DOHH2 (cell line): ENCODE data around the gene EBF3.

ENCODE experiments used
- H3F3A ChIP-seq: fragments of 200-600 bp; sonication (generic), shearing (Covaris generic); 2 replicates; pipeline ENCODE4 v1.6.0; 2016; ENCODE audit warnings: antibody characterized with exemption, mild to moderate bottlenecking; ENCODE audit not compliant: control insufficient read depth, insufficient read depth
- H3K27ac ChIP-seq: fragments of 200-600 bp; sonication (generic); 2 replicates; pipeline ENCODE4 v1.5.1; 2014; ENCODE audit warnings: low read depth, mild to moderate bottlenecking, low read length, moderate library complexity
- H3K27me3 ChIP-seq: fragments of 200-600 bp; sonication (generic); 2 replicates; pipeline ENCODE4 v1.6.1; 2014; ENCODE audit warnings: mild to moderate bottlenecking, low read length, mixed read lengths; ENCODE audit not compliant: control insufficient read depth
- H3K36me3 ChIP-seq: fragments of 200-600 bp; sonication (generic); 2 replicates; pipeline ENCODE4 v1.6.1; 2014; ENCODE audit warnings: mild to moderate bottlenecking, low read length, moderate library complexity, mixed read lengths; ENCODE audit not compliant: control insufficient read depth
- H3K4me1 ChIP-seq: fragments of 200-600 bp; sonication (generic); 2 replicates; pipeline ENCODE4 v1.6.1; 2014; ENCODE audit warnings: mild to moderate bottlenecking, low read length, mixed read lengths; ENCODE audit not compliant: control insufficient read depth
- H3K4me2 ChIP-seq: fragments of 200-600 bp; sonication (generic); 2 replicates; pipeline ENCODE4 v1.6.0; 2014; ENCODE audit warnings: mild to moderate bottlenecking, low read length, moderate library complexity
- H3K4me3 ChIP-seq: fragments of 200-600 bp; sonication (generic); 2 replicates; pipeline ENCODE4 v1.5.1; 2014; ENCODE audit warnings: mild to moderate bottlenecking, low read length, mixed read lengths
- H3K79me2 ChIP-seq: fragments of 200-600 bp; sonication (generic); 2 replicates; pipeline ENCODE4 v1.6.1; 2014; ENCODE audit warnings: mild to moderate bottlenecking, low read length, mixed read lengths; ENCODE audit not compliant: control insufficient read depth
- H3K9me2 ChIP-seq: fragments of 200-600 bp; sonication (generic); replicated peaks from 2 replicates; pipeline ENCODE4 v1.6.1; 2014; ENCODE audit warnings: mild to moderate bottlenecking, low read length, mixed read lengths; ENCODE audit not compliant: control insufficient read depth
- H3K9me3 ChIP-seq: fragments of 200-600 bp; sonication (generic); 2 replicates; pipeline ENCODE4 v1.6.1; 2014; ENCODE audit warnings: antibody characterized with exemption, low read length, mixed read lengths; ENCODE audit not compliant: control insufficient read depth, insufficient read depth
- H4K20me1 ChIP-seq: fragments of 200-600 bp; sonication (generic); 2 replicates; pipeline ENCODE4 v1.6.0; 2014; ENCODE audit warnings: low read depth, mild to moderate bottlenecking, antibody characterized with exemption, low read length, moderate library complexity; ENCODE audit not compliant: control insufficient read depth, insufficient read depth
- CTCF ChIP-seq: fragments of 200-600 bp; sonication (generic); IDR thresholded peaks from one replicate; pipeline ENCODE4 v1.5.1; 2014; ENCODE audit warnings: antibody characterized with exemption, mild to moderate bottlenecking, low read depth, low read length; ENCODE audit not compliant: poor library complexity, severe bottlenecking
- EZH2phosphoT487 ChIP-seq: fragments of 200-600 bp; sonication (generic); IDR thresholded peaks from 2 replicates; pipeline ENCODE4 v1.6.1; 2017; ENCODE audit warnings: borderline replicate concordance, mild to moderate bottlenecking, antibody characterized with exemption, low read length, moderate library complexity, mixed read lengths

The EBF3 gene

DNA sequence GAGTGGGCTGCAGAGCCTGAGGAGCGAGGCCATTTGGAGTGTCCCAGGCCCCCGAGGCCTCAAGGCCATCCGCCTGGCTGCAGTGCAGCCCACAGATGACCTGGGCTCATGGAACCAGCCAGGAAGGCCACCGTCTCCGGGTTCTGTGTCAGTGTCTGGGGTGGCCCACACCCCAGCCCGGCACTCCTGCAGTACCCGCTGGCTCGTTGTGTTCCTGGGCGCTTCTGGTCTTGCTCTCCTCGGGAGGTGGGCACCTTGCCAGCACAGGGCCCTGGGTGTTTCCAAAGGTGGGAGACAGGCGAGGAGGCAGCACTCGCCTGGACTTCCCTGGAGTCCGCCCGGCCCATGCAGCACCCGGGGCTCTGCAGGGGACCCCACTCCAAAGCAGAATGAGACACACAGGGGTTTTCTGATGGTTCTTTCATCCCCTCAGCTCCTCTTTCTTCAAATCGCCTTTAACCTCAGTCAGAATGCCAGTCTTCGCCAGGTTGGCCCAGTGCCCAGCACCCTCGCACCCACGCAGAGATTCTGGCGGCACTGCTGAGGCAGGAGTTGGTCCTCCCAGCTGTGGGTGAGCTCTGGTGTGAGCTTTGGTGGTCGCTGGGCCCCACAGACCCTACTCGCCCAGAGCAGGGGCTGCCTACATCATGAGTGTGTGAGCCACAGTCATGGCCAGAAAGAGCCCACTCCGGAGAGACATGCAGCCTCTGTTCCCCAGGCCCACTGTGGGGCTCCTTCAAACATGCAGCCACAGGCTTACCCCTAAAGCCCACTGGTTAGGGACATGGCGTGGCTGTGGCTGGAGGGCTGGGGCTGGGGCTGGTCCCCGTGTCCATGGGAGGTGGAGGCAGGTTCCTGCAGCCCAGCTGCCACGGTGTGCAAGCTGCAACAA lies 155.7 kb downstream of the EBF3 start:
- Histone ChIP-seq H3F3A (no peaks in the 10 kb centered on the region), H3K27me3 (no peaks in the 10 kb centered on the region), H3K36me3 (no peaks in the 10 kb centered on the region), H3K9me2 (no peaks in the 10 kb centered on the region), H3K27ac (no peak overlapping the region), H3K4me3 (no peak overlapping the region), H3K4me2 (no peak overlapping the region), H4K20me1 (no peaks in the 10 kb centered on the region), H3K79me2 (no peaks in the 10 kb centered on the region), H3K4me1 (no peaks in the 10 kb centered on the region), H3K9me3 (no peaks in the 10 kb centered on the region)
- TF ChIP-seq CTCF (no peak), EZH2phosphoT487 (no peak)

GRCh38 chr10:129807211-129807610 lies 156.9 kb downstream of the EBF3 start:
- H3K9me2 ChIP-seq, result no peaks in the 10 kb centered on the region
- H3F3A ChIP-seq, result no peaks in the 10 kb centered on the region
- no peaks in the 10 kb centered on the region for H3K9me3 ChIP-seq
- no peak overlapping the region for H3K4me2 ChIP-seq
- no peaks in the 10 kb centered on the region for H3K79me2 ChIP-seq
- no peak overlapping the region for H3K27ac ChIP-seq
- H3K4me1 ChIP-seq, result no peaks in the 10 kb centered on the region
- no peak overlapping the region for H3K4me3 ChIP-seq
- no peaks in the 10 kb centered on the region for H3K36me3 ChIP-seq
- TF ChIP-seq EZH2phosphoT487 (no peak), CTCF (no peak)
- H3K27me3 ChIP-seq, result no peaks in the 10 kb centered on the region
- no peaks in the 10 kb centered on the region for H4K20me1 ChIP-seq

DNA sequence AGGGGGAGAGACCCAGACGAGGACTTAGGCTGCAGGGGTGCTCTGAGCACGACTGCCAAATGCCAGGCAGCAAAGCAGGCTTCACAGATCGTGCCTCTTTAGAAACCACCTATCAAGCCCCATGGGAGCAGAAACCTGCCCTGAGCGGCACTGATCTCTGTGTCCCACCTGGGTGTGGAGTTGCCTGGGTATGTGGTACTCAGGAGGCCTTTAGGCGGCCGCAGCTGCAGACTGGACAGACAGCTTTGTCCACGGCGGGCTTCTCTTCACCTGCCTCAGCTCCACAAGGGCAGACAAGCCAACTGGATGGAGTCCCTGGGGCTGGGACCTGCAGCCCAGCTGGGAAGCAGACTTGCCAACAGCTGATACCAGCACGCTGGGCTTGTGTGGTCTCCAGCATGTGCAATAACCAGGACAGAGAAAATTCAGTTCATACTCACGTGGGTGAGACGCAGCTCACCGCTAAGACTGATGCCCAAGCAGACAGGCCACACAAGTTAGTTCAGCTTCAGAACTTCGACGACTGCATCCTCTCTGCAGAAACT lies 163.2 kb downstream of the EBF3 start:
- H3K4me2 ChIP-seq, result no peak overlapping the region
- H3K9me3 ChIP-seq, result no peaks in the 10 kb centered on the region
- H3K79me2 ChIP-seq, result no peaks in the 10 kb centered on the region
- H3F3A ChIP-seq, result no peaks in the 10 kb centered on the region
- H3K27me3 ChIP-seq, result no peaks in the 10 kb centered on the region
- H3K36me3 ChIP-seq, result no peaks in the 10 kb centered on the region
- H3K27ac ChIP-seq, result no peak overlapping the region
- H3K4me3 ChIP-seq, result no peak overlapping the region
- no peaks in the 10 kb centered on the region for H3K9me2 ChIP-seq
- TF ChIP-seq CTCF, result no peak
- no peak for TF ChIP-seq EZH2phosphoT487
- H4K20me1 ChIP-seq, result no peaks in the 10 kb centered on the region
- H3K4me1 ChIP-seq, result no peaks in the 10 kb centered on the region
